Calu3 (cell line): ENCODE data around the gene WDR93. TPM values are rescaled to one million over a fixed set of nuclear protein-coding genes. Genes with fewer than 3 reads are reported as not detected.

Experiments
- BruUV-seq: library from RNA; stranded (reverse); fragments of 400-500 nt; replicated peaks from 2 replicates; lab custom pipeline; 2021; lab: Mats Ljungman, UMichigan
- CTCF ChIA-PET: fragments of 300-600 bp; sonication (Branson Sonifier 250); formaldehyde crosslinking; loops from one replicate; lab custom pipeline; 2022; ENCODE audit warnings: antibody characterized with exemption; lab: Charles Lee
- DNase-seq: peaks from one replicate; pipeline ENCODE4 v3.0.0; 2022
- H3K27ac Mint-ChIP-seq: one replicate; pipeline ENCODE4 v1.8.0; 2022; ENCODE audit warnings: mixed read lengths; ENCODE audit not compliant: unreplicated experiment
- H3K27me3 Mint-ChIP-seq: one replicate; pipeline ENCODE4 v1.8.0; 2022; ENCODE audit warnings: mixed read lengths; ENCODE audit not compliant: unreplicated experiment
- H3K36me3 Mint-ChIP-seq: one replicate; pipeline ENCODE4 v1.8.0; 2022; ENCODE audit warnings: mild to moderate bottlenecking, moderate library complexity, mixed read lengths; ENCODE audit not compliant: insufficient read depth, unreplicated experiment
- H3K4me1 Mint-ChIP-seq: one replicate; pipeline ENCODE4 v1.8.0; 2022; ENCODE audit warnings: mild to moderate bottlenecking, low read depth, mixed read lengths; ENCODE audit not compliant: unreplicated experiment
- H3K4me3 Mint-ChIP-seq: one replicate; pipeline ENCODE4 v1.8.0; 2022; ENCODE audit warnings: mild to moderate bottlenecking, low read depth, moderate library complexity, mixed read lengths; ENCODE audit not compliant: unreplicated experiment
- H3K9me3 Mint-ChIP-seq: one replicate; pipeline ENCODE4 v1.8.0; 2022; ENCODE audit warnings: low read depth, mixed read lengths; ENCODE audit not compliant: unreplicated experiment
- CTCF ChIP-seq: fragments of 200-600 bp; IDR thresholded peaks from one replicate; pipeline ENCODE4 v1.8.0; 2022; ENCODE audit warnings: antibody characterized with exemption; ENCODE audit not compliant: unreplicated experiment
- intact Hi-C: fragments of 100-400 bp; cut with micrococcal nuclease; formaldehyde crosslinking; loops from one replicate; pipeline ENCODE4 v1.10.0; 2022; ENCODE audit not compliant: unreplicated experiment
- total RNA-seq: library from RNA; stranded (reverse); gene quantifications from 2 replicates; pipeline ENCODE4 v1.2.3, GENCODE V29; 2022

Gene WDR93
- total RNA-seq, 1 experiment from 2014 or later = not detected

DNA sequence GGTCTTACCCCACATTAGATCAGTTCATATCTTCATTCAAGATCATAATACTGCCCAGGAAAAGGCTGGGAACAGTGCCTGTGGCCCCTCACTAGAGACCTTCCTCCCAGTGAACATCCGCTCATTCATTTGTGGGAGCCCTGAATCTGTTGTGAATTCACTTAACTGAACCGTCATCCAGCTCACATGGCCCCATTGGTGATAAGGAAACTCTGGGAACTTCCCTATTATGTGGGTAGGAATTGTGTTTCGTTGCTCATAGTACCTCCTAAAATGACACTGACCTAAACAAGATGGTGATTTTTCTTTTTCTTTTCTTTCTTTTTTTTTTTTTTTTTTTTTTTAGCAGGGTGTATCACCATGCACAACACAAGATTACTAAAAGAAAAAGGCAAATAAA is 78.8 kb downstream of the WDR93 start:
- BruUV-seq = no TSS peak
- H3K4me3 Mint-ChIP-seq = no peak overlapping the region
- CTCF ChIA-PET = no interaction called here

DNA sequence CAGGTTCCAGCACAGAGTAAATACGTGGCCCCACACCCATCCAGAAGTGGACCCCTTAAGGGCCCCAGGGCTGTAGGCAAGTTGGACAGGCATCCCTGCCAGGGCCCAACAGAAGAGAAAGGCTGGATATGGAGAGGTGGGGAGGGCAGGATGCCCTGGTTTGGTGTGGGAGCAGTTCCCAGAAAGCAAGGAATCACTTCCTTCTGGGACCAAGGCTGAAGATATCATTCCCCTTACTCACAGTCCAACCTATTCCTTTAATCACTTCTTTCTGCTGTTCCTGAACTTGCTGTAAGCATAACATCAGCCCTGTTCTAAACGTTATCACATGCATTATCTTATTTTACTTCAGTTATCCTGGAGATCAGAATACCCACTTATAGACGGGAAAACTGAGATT is 79.4 kb downstream of the WDR93 start:
- Mint-ChIP-seq H3K36me3 (peaks cover 5% of the 10 kb centered on the region), H3K4me1 (peaks cover 15% of the 10 kb centered on the region), H3K27me3 (no peaks in the 10 kb centered on the region), H3K27ac (no peak overlapping the region), H3K4me3 (no peak overlapping the region), H3K9me3 (no peaks in the 10 kb centered on the region)
- BruUV-seq = no TSS peak
- CTCF ChIA-PET = no interaction called here
- no peak for DNase-seq
- TF ChIP-seq CTCF = no peak
- intact Hi-C loops = no loop called here

More for the DNA sequence above, 78.8 kb downstream of the WDR93 start:
- intact Hi-C loops = no loop called here
- H3K36me3 Mint-ChIP-seq = peaks cover 5% of the 10 kb centered on the region
- DNase-seq = no peak
- H3K4me1 Mint-ChIP-seq = peaks cover 15% of the 10 kb centered on the region
- H3K27ac Mint-ChIP-seq = no peak overlapping the region
- H3K27me3 Mint-ChIP-seq = no peaks in the 10 kb centered on the region
- no peaks in the 10 kb centered on the region for H3K9me3 Mint-ChIP-seq
- no peak for TF ChIP-seq CTCF

- intact Hi-C loops = no loop called here
- BruUV-seq = no TSS peak
- DNase-seq = no peak
- Mint-ChIP-seq H3K9me3 (no peaks in the 10 kb centered on the region), H3K4me3 (no peak overlapping the region), H3K27ac (no peak overlapping the region), H3K4me1 (peaks cover 13% of the 10 kb centered on the region), H3K36me3 (peaks cover 5% of the 10 kb centered on the region), H3K27me3 (no peaks in the 10 kb centered on the region)
- CTCF ChIA-PET = interaction anchor here (0.7 to 1.0 kb wide), 6 partner anchors 8 to 357 kb away, joined by 3 to 6 read pairs (median 4); no protein-coding TSS in a partner anchor
- peak; percentile 42 for TF ChIP-seq CTCF
Measured at GRCh38 chr15:89772932-89773583, 82.4 kb downstream of the WDR93 start.

GRCh38 chr15:89774492-89774891 is 83.9 kb downstream of the WDR93 start:
- H3K36me3 Mint-ChIP-seq = peaks cover 5% of the 10 kb centered on the region
- H3K27me3 Mint-ChIP-seq = no peaks in the 10 kb centered on the region
- no peak for TF ChIP-seq CTCF
- H3K27ac Mint-ChIP-seq = no peak overlapping the region
- no peak for DNase-seq
- CTCF ChIA-PET = interaction anchor here (1.7 kb wide), 1 partner anchor 14 kb away, joined by 5 read pairs; no protein-coding TSS in a partner anchor
- peaks cover 5% of the 10 kb centered on the region for H3K4me1 Mint-ChIP-seq
- intact Hi-C loops = no loop called here
- no peaks in the 10 kb centered on the region for H3K9me3 Mint-ChIP-seq
- no peak overlapping the region for H3K4me3 Mint-ChIP-seq
- no TSS peak for BruUV-seq
